ENCODE results near the gene CHERP. TPM values are rescaled to one million over a fixed set of nuclear protein-coding genes. Genes with fewer than 3 reads are reported as not detected.

Gene CHERP
- total RNA-seq, 1 donor from 2014 or later, result 92.0 TPM

DNA sequence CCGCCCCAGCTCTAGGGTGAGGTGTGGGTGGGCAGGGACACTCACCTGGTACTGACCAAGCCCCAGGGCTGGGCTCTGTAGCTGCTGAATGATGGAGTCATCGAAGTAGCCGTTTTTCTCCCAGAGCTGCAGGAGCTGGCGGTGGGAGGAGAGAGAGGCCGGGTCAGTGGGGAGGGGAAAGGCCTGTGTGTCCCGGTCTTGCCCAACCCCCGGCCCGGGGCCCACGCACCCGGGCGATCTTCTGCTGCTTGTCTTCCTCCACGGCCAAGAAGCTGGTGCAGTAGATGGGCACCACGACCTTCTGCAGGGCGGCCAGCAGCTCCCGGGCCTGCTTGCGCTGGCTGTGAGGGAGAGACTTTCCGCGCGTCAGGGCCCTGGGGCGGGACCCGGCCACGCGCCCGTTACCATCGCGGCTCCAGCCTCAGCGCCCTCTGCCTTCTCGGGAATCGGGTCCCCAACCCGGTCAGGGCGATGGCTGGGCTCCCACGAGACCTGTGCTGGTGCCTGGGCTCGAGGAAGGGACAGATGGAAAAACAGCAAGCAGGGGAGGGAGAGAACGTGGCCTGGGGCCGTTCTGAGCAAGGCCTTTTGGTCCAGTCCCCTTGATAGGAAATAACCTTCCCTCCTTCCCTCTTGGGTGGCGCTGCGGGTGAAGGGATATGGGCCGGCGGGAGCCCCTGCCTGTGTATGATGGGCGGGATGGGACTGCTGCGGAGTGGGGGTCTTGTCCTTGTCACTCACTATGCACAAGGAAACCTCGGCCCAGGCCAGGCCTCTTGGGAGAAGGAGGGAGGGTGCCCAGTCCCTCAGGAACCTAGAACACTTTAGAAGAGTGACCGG is 11.5 kb downstream of the CHERP start:
- H3K4me3 Mint-ChIP-seq, result no peak overlapping the region
- no peak for DNase-seq (ENCODE audit: low spot score)
- intact Hi-C loops (cut with micrococcal nuclease), result no loop called here
- H3K27ac Mint-ChIP-seq, result no peak overlapping the region
- H3K4me1 Mint-ChIP-seq (ENCODE audit: low read depth), result no peaks in the 10 kb centered on the region
- no peaks in the 10 kb centered on the region for H3K9me3 Mint-ChIP-seq
- no peaks in the 10 kb centered on the region for H3K27me3 Mint-ChIP-seq (ENCODE audit: insufficient read depth)
- peaks cover 34% of the 10 kb centered on the region for H3K36me3 Mint-ChIP-seq (ENCODE audit: low read depth)

DNA sequence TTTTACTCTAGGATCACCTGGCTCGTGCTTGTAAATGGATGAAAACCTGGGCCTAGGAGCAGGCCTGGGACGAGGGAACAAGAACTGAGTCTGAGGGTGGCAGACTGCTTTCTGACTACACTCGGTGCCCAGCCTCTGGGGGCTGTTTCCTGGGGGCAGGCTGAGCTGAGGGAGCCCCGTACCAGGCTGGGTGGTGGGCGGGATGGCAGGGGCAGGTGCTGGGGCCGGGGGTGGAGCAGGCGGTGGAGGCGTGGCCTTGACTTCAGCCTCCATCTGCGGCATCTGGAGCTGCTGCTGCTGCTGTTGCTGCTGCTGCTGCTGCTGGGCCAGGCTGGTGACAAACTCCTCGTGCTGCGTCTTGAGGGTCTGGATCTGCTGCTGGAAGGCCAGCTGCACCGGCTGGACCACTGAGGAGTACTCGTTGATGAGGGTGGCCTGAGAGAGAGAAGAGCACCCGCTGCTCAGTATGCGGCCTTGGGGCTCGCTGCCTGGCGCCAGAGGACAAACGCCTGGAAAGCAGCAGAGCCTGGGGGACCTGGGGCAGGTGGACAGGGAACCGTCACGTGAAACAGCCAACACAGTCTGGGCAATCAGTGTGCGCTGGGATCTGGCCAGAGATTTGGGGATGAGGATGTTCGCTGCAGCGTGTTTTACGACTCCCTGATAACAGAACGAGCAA is 12.6 kb downstream of the CHERP start:
- Mint-ChIP-seq H3K27ac (no peak overlapping the region), H3K9me3 (no peaks in the 10 kb centered on the region), H3K36me3 (ENCODE audit: low read depth) (peaks cover 33% of the 10 kb centered on the region), H3K27me3 (ENCODE audit: insufficient read depth) (no peaks in the 10 kb centered on the region), H3K4me1 (ENCODE audit: low read depth) (no peaks in the 10 kb centered on the region), H3K4me3 (no peak overlapping the region)
- intact Hi-C loops (cut with micrococcal nuclease), result no loop called here
- no peak for DNase-seq (ENCODE audit: low spot score)

DNA sequence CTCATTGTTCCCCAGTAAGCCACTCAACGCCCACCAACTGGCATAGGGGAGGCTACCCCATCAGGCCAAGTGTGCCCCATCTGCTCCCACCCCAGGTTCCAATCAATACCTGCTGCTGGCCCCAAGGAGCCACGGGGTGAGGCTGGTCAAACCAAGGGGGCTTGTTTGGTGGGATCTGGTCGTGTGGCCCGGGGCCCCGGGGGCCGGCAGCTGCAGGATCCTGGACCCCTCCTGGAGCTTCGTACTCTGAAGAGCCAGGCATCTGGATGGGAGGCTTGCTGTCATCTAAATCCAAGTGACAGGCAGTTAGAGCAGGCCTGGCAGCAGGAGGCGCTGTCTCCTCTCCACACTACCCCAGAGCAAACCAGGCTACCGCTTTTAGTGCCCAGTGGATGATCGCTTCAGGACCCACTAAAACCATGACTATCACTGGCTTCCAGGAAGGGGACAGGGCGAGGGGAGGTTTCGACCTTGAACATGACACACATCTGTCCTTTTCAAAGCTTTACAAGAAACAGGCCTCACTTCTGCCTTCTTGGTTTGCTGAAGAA is 14.2 kb downstream of the CHERP start:
- Mint-ChIP-seq H3K36me3 (ENCODE audit: low read depth) (peaks cover 39% of the 10 kb centered on the region), H3K27me3 (ENCODE audit: insufficient read depth) (no peaks in the 10 kb centered on the region), H3K27ac (no peak overlapping the region), H3K4me1 (ENCODE audit: low read depth) (no peaks in the 10 kb centered on the region), H3K4me3 (no peak overlapping the region), H3K9me3 (no peaks in the 10 kb centered on the region)
- intact Hi-C loops (cut with micrococcal nuclease), result no loop called here
- DNase-seq (ENCODE audit: low spot score), result peak; percentile 20

DNA sequence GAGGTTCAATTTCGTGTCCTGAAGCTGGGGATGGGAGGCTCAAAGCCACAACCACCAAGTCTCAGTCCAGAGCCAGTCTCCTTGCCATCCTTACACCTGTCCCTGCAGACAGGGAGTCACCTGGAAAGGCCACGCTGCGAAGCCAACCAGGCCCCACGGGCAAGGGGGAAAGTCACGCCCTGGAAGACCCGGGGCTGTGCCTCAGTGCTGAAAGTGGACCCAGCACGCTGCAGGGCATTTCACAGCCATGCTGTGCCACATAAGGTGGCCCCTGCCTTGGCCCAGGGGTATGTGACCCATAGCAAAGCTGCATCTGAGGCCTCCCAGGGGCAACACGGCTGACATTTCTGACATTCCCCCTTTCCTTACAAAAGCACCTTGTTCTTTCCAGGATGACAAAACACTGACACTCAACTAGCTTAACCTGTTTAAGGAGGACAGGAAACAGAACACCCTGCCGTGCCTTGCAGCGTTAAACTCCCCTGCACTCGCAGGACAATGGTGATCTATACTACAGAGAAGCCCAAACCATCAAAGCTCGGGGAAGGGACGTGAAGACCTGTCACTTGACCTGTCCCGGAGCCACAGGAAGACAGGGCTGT is 14.8 kb downstream of the CHERP start:
- intact Hi-C loops (cut with micrococcal nuclease), result no loop called here
- DNase-seq (ENCODE audit: low spot score), result no peak
- Mint-ChIP-seq H3K9me3 (no peaks in the 10 kb centered on the region), H3K27ac (no peak overlapping the region), H3K36me3 (ENCODE audit: low read depth) (peaks cover 44% of the 10 kb centered on the region), H3K4me1 (ENCODE audit: low read depth) (no peaks in the 10 kb centered on the region), H3K4me3 (no peak overlapping the region), H3K27me3 (ENCODE audit: insufficient read depth) (no peaks in the 10 kb centered on the region)

DNA sequence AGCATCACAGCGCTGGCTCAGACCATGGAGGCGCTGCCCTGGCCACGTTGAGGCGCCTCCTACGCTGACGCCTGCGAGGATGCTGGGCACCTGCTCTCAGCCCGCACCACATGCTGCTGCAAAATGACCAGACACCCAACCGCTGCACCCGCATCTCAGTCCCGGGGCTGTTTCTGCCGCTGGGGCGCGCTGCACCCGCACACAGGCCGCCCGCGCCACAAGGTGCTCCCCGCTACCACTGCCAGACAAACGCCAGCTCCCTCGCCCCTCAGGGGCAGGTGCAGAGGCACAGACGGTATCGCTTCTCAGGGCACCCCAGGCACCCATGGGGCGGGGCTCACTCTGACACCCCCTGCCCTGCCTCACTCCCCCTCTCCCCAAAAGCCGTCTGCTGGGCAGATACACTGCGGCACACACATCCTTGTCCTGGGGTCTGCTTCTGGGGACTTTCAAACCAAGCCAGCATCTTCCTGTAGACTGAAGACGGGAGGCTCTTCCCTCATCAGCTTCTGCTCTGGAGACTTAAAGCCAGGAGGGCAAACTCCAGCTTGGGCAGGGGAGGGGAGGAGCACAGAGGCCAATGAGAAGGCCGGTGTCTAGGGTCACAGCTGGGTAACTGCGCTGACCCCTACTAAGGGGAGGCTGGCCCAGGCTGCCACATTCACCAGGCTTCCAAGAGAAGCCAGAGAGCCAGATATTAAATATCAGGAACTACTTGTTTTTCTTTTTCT is 16.3 kb downstream of the CHERP start:
- H3K36me3 Mint-ChIP-seq (ENCODE audit: low read depth), result peaks cover 39% of the 10 kb centered on the region
- H3K4me3 Mint-ChIP-seq, result no peak overlapping the region
- no peaks in the 10 kb centered on the region for H3K27me3 Mint-ChIP-seq (ENCODE audit: insufficient read depth)
- DNase-seq (ENCODE audit: low spot score), result no peak
- H3K9me3 Mint-ChIP-seq, result no peaks in the 10 kb centered on the region
- no peak overlapping the region for H3K27ac Mint-ChIP-seq
- intact Hi-C loops (cut with micrococcal nuclease), result no loop called here
- H3K4me1 Mint-ChIP-seq (ENCODE audit: low read depth), result no peaks in the 10 kb centered on the region

DNA sequence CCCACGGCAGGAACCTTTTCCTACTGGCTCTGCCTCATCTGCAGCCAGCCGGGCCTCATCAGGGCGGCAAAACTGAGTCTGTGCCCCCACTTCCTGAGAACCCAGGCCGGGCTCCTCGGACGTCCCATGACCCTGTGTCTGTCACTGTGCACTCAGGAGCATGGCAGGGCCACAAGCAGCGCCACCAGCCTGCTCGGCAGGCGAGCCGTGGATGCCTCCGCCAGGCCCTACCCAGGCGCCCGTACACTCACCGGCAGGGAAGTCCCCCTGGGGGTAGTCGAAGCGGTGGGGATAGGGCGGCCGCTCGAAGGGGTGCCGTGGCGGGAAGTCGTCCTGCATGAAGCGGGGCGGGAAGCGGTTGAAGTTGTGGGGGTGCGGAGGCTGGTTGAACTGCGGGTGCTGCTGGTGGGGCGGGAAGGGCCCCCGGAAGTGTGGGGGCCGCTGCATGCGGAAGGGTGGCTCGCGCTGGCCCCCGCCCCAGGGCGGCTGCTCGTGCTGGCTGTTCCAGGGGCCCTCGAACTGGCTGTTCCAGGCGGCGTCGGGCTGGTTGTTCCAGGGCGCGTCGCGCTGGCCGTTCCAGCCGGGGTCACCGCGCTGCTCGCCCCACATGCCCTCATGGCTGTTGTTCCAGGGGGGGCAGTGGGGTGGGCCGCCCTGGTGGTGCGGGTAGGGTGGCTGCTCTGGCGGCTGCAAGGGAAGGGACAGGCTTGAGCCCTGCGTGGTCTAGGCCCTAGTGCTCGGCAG is 17.1 kb downstream of the CHERP start:
- no peaks in the 10 kb centered on the region for H3K4me1 Mint-ChIP-seq (ENCODE audit: low read depth)
- no peak overlapping the region for H3K4me3 Mint-ChIP-seq
- H3K27me3 Mint-ChIP-seq (ENCODE audit: insufficient read depth), result no peaks in the 10 kb centered on the region
- peaks cover 41% of the 10 kb centered on the region for H3K36me3 Mint-ChIP-seq (ENCODE audit: low read depth)
- DNase-seq (ENCODE audit: low spot score), result no peak
- H3K9me3 Mint-ChIP-seq, result no peaks in the 10 kb centered on the region
- no peak overlapping the region for H3K27ac Mint-ChIP-seq
- intact Hi-C loops (cut with micrococcal nuclease), result no loop called here

DNA sequence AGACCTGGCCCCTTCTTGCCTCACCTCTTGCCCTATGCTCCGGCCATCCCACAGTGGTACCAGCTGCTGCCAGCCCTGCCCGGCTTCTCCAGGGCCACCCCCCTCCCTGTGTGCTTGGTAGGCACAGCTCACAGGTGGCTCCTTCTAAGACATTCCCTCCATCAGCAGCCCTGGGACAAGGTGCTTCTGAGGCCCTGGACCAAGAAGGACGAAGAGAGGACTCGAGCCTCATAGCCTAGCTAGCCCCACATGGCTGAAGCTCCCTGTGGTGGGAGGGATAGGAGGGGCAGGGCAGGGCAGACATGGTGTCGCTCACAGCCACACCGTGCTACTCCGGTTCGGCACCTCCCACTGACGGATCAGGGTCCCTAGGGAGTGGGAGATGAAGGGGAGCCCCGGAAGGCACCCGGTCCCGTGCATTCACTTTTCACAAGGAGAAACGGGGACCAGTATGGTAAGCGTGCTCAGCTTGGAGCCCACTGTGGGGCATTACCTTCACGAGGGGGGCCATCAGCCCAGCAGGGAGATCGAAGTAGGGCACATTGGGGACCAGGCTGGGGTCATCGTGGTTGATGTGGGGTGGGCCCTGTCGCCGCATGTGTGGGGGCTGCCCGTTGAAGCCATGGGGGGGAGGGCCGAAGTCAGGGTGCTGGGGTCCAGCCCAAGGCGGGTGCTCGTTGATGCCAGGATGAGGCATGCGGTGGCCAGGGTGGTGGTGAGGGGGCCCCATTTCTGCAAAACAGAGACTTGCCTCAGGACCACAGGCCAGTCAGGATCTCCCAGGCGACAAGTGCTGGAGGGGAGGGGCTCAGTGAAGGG is 19.5 kb downstream of the CHERP start:
- H3K27ac Mint-ChIP-seq, result no peak overlapping the region
- H3K4me1 Mint-ChIP-seq (ENCODE audit: low read depth), result no peaks in the 10 kb centered on the region
- intact Hi-C loops (cut with micrococcal nuclease), result no loop called here
- DNase-seq (ENCODE audit: low spot score), result no peak
- H3K9me3 Mint-ChIP-seq, result no peaks in the 10 kb centered on the region
- H3K4me3 Mint-ChIP-seq, result no peak overlapping the region
- no peaks in the 10 kb centered on the region for H3K27me3 Mint-ChIP-seq (ENCODE audit: insufficient read depth)
- H3K36me3 Mint-ChIP-seq (ENCODE audit: low read depth), result peaks cover 36% of the 10 kb centered on the region

DNA sequence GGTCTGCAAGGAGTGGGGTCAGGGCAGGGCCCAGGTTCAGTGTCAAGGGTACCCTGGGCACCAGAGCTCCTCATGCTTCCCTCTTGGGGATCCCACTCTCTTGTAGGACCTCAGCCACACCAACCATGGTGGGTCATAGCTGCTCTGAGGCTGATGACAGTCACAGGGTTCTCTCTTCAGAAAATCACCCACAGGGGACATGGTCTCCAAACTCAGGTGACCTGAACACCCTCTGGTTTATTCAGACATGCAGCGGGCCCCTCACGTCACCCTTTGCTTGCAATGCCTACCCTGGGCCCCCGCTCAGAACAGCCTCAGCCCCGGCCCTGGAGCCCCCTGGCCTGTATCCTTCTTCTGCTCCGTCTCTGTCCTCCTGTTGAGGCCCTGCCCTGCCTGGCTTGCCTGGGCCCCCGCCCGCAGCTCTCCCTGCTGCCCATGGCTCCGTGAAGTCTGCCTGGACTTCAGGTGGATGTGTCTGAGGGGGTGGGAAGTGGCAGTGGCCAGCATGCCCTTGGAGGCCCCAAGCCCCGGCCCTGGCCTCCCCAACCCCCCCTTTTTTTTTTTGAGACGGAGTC is 20.4 kb downstream of the CHERP start:
- Mint-ChIP-seq H3K4me3 (no peak overlapping the region), H3K36me3 (ENCODE audit: low read depth) (peaks cover 38% of the 10 kb centered on the region), H3K27me3 (ENCODE audit: insufficient read depth) (no peaks in the 10 kb centered on the region), H3K27ac (no peak overlapping the region), H3K4me1 (ENCODE audit: low read depth) (no peaks in the 10 kb centered on the region), H3K9me3 (no peaks in the 10 kb centered on the region)
- no peak for DNase-seq (ENCODE audit: low spot score)
- intact Hi-C loops (cut with micrococcal nuclease), result no loop called here

DNA sequence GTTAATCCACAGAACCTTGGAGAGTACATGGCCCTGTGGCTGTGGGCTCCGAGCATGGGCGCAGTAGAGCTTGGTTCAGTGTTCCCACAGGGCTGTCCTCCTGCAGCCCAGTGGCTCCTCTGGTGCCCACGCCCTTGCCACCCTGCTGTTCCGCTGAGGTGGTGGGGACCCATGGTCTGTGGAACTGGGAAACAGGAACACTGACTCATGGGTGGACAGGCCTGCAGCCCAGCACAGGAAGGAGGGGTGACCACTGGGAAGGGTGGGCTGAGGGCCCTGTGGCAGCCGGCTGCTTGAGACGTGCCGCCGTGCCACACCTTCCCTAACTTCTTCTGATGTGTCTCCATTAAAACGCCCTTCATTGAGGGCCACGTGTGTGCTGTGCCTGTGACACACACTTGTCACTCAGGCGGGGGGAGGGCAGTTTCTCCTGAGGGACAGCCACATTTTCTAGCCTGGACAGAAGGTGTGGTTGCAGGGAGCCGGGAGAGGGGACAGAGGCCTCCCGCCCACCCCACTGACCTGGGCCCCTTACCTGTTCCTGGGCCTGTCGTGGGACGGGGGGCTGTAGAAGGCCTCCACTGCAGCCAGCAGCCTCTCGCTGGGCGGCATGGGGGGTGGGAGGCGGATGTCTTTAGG is 21.1 kb downstream of the CHERP start:
- Mint-ChIP-seq H3K4me3 (no peak overlapping the region), H3K36me3 (ENCODE audit: low read depth) (peaks cover 34% of the 10 kb centered on the region), H3K27me3 (ENCODE audit: insufficient read depth) (no peaks in the 10 kb centered on the region), H3K4me1 (ENCODE audit: low read depth) (no peaks in the 10 kb centered on the region), H3K27ac (no peak overlapping the region), H3K9me3 (no peaks in the 10 kb centered on the region)
- intact Hi-C loops (cut with micrococcal nuclease), result no loop called here
- DNase-seq (ENCODE audit: low spot score), result no peak

DNA sequence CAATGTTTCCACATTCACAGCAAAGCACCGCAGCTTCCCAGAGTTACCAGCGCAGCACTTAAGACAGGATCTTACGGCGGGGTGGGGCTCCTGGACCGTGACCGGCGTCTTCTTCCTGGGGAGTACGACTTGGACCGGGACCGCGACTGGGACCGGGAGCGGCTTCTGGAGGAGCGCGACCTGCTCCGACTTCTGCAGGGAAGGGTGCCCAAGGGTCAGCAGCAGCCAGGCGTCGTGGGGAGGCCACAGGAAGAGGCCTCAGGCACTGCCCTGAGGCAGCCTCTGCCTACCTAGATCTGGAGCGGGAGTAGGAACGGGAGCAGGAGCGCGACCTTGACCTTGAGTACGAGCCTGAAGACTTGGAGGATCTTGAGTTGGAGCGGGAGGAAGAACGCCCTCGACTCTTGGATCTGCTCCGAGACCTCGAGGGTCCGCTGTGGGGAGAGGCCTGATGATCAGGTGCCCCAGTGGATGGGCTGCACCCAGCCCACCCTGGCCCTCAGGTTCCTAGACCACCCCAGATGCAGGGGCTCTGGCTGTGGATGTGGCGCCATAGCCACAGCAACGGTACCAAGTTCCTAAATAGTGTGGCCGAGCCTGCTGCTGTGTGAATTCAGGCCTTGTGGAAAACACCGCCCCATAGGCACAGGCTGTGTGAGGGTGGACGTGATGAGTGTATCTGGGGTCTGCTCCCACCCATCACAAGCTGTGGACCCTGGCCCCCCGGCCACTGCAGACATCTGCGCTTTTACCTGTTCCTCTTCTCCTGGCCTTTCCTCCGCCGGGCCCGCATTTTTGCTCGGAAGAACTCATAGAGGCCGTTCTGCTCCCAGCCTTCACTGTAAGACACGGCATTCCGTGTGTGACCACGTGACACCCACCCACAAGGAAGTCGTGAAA is 21.9 kb downstream of the CHERP start:
- H3K36me3 Mint-ChIP-seq (ENCODE audit: low read depth), result peaks cover 32% of the 10 kb centered on the region
- no peak overlapping the region for H3K4me3 Mint-ChIP-seq
- intact Hi-C loops (cut with micrococcal nuclease), result no loop called here
- no peak overlapping the region for H3K27ac Mint-ChIP-seq
- H3K4me1 Mint-ChIP-seq (ENCODE audit: low read depth), result no peaks in the 10 kb centered on the region
- H3K27me3 Mint-ChIP-seq (ENCODE audit: insufficient read depth), result no peaks in the 10 kb centered on the region
- no peaks in the 10 kb centered on the region for H3K9me3 Mint-ChIP-seq
- DNase-seq (ENCODE audit: low spot score), result no peak
